ENCODE measurements around the gene BARHL1. TPM values are rescaled to one million over a fixed set of nuclear protein-coding genes. Genes with fewer than 3 reads are reported as not detected.

The BARHL1 gene
- total RNA-seq, 4 donors from 2014 or later, result not detected

DNA sequence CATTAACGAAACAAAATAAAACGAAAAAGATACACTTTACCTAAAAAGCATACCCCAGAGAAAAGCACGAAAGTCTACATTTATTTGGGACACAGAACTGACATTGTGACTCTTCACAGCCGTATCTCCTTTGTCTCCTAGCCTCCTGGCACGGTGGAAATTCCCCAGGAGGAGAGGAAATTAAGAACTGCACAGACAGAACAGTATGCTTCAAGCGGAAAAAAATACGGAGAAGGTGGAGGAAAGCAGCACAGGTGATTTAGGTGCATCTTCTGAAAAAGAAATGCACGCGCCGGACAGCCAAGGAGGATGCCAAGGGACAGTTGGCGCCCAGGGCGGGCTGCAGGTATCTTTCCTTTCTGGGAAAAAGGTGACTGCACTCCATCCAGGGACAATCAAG lies 55.4 kb downstream of the BARHL1 start:
- Histone ChIP-seq H3K4me3 (no peak overlapping the region), H3K36me3 (peaks cover 0 to 22% (median 0%) of the 10 kb centered on the region in 3 donors), H3K27ac (no peak overlapping the region), H3K4me1 (no peaks in the 10 kb centered on the region), H3K9me3 (no peaks in the 10 kb centered on the region), H3K27me3 (no peaks in the 10 kb centered on the region)
- DNase-seq, result no peak
- TF ChIP-seq CTCF (IDR thresholded peaks at IDR 0.05) (no peak), POLR2A (IDR thresholded peaks at IDR 0.05) (no peak)

- no peak for DNase-seq
- peaks cover 0 to 22% (median 0%) of the 10 kb centered on the region in 3 donors for H3K36me3 ChIP-seq
- no peaks in the 10 kb centered on the region for H3K27me3 ChIP-seq
- H3K9me3 ChIP-seq, result no peaks in the 10 kb centered on the region
- H3K4me1 ChIP-seq, result no peaks in the 10 kb centered on the region
- H3K4me3 ChIP-seq, result no peak overlapping the region
- H3K27ac ChIP-seq, result no peak overlapping the region
- no peak for TF ChIP-seq CTCF (IDR thresholded peaks at IDR 0.05)
- no peak for TF ChIP-seq POLR2A (IDR thresholded peaks at IDR 0.05)
Observed at GRCh38 chr9:132638240-132638639, 55.8 kb downstream of the BARHL1 start.

DNA sequence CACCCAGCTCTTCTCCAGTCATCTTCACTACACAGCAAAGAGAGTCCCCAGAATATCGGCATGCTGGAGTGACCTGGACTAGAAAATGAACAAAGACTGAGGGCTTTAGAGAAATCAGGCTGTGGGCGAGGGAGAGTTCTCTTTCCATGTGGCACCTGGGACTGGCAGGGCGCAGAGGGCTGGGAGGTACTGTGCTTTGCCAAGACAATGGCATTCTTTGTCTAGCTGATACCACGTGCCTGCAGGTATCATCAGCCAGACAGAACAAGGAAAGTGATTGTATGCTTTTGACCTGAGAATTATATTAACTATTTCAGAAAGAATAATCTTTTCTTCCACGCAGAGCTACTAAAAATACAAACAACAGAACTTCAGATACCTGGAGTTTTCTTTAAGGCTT lies 56.9 kb downstream of the BARHL1 start:
- TF ChIP-seq POLR2A (IDR thresholded peaks at IDR 0.05) (no peak), CTCF (IDR thresholded peaks at IDR 0.05) (no peak)
- peak overlapping the region in 1 of 4 donors; percentile 4 for H3K27ac ChIP-seq

More for the DNA sequence above, 56.9 kb downstream of the BARHL1 start:
- no peaks in the 10 kb centered on the region for H3K4me1 ChIP-seq
- peak in 1 of 3 donors; percentile 48 for DNase-seq
- no peaks in the 10 kb centered on the region for H3K9me3 ChIP-seq
- no peaks in the 10 kb centered on the region for H3K27me3 ChIP-seq
- peaks cover 0 to 28% (median 0%) of the 10 kb centered on the region in 3 donors for H3K36me3 ChIP-seq
- H3K4me3 ChIP-seq, result no peak overlapping the region

Other genes starting within 250 kb of the BARHL1 start
- 100 to 1,000 TPM in 1 of 4 donors, 10 to 100 TPM in 3; 49.7 to 106 (median 63.0) TPM for gene SETX, start 227.6 kb upstream of the BARHL1 start, total RNA-seq
- gene TTF1, start 175.8 kb upstream of the BARHL1 start, total RNA-seq, result 10 to 100 TPM in 2 of 4 donors, 1 to 10 TPM in 2; 8.9 to 26.4 (median 9.9) TPM
- gene CFAP77, start 172.4 kb upstream of the BARHL1 start, total RNA-seq, result not detected
- 10 to 100 TPM in 1 of 4 donors, 1 to 10 TPM in 3; 4.9 to 14.0 (median 9.0) TPM for gene DDX31, start 87.4 kb downstream of the BARHL1 start, total RNA-seq
- gene GTF3C4, start 87.9 kb downstream of the BARHL1 start, total RNA-seq, result 1 to 10 TPM; 5.6 to 8.3 (median 7.4) TPM

Data from Peyer's patch (tissue), 4 donors.